H9 (cell line): ENCODE data around the gene OSM. TPM values are rescaled to one million over a fixed set of nuclear protein-coding genes. Genes with fewer than 3 reads are reported as not detected.

ENCODE experiments used
- DNase-seq: peaks from one replicate; pipeline ENCODE4 v3.0.0-alpha.2; 2017
- H2AFZ ChIP-seq: one replicate; pipeline ENCODE4 v1.6.1; 2013; ENCODE audit warnings: mild to moderate bottlenecking, low read length, control low read depth, moderate library complexity
- H2AK5ac ChIP-seq: 2 replicates; pipeline ENCODE4 v1.6.1; 2013; ENCODE audit warnings: low read length, control low read depth, mixed read lengths; ENCODE audit not compliant: insufficient read length
- H2BK120ac ChIP-seq: one replicate; pipeline ENCODE4 v1.6.1; 2013; ENCODE audit warnings: low read depth, mild to moderate bottlenecking, low read length, control low read depth, inconsistent platforms; ENCODE audit not compliant: poor library complexity, severe bottlenecking
- H2BK12ac ChIP-seq: 2 replicates; pipeline ENCODE4 v1.6.1; 2013; ENCODE audit warnings: low read length, control low read depth, mixed read lengths, low read depth; ENCODE audit not compliant: insufficient read length
- H2BK15ac ChIP-seq: 2 replicates; pipeline ENCODE4 v1.6.1; 2013; ENCODE audit warnings: low read depth, low read length, control low read depth
- H2BK20ac ChIP-seq: one replicate; pipeline ENCODE4 v1.6.1; 2013; ENCODE audit warnings: low read depth, mild to moderate bottlenecking, low read length, control low read depth, inconsistent platforms; ENCODE audit not compliant: poor library complexity, severe bottlenecking
- H2BK5ac ChIP-seq: 2 replicates; pipeline ENCODE4 v1.6.1; 2013; ENCODE audit warnings: low read length, control low read depth, mixed read lengths; ENCODE audit not compliant: insufficient read length
- H3K14ac ChIP-seq: 2 replicates; pipeline ENCODE4 v1.6.1; 2013; ENCODE audit warnings: low read length, control low read depth; ENCODE audit not compliant: insufficient read depth
- H3K18ac ChIP-seq: 2 replicates; pipeline ENCODE4 v1.6.1; 2013; ENCODE audit warnings: low read depth, mild to moderate bottlenecking, mixed read lengths, low read length, control low read depth; ENCODE audit not compliant: insufficient read length
- H3K23ac ChIP-seq: 2 replicates; pipeline ENCODE4 v1.6.1; 2013; ENCODE audit warnings: low read length, control low read depth, mixed read lengths, low read depth; ENCODE audit not compliant: insufficient read length
- H3K23me2 ChIP-seq: 2 replicates; pipeline ENCODE4 v1.6.1; 2013; ENCODE audit warnings: low read depth, mild to moderate bottlenecking, mixed read lengths, low read length, control low read depth; ENCODE audit not compliant: insufficient read length, poor library complexity, severe bottlenecking
- H3K27ac ChIP-seq: 2 replicates; pipeline ENCODE4 v1.5.1; 2013; ENCODE audit warnings: low read length, control low read depth, mixed read lengths, low read depth; ENCODE audit not compliant: insufficient read length
- H3K27me3 ChIP-seq: 2 replicates; pipeline ENCODE4 v1.6.1; 2013; ENCODE audit warnings: low read length, control low read depth, inconsistent platforms; ENCODE audit not compliant: insufficient read depth
- H3K4ac ChIP-seq: 2 replicates; pipeline ENCODE4 v1.6.1; 2013; ENCODE audit warnings: low read depth, mild to moderate bottlenecking, control low read depth, inconsistent platforms, low read length, moderate library complexity
- H3K4me1 ChIP-seq: 2 replicates; pipeline ENCODE4 v1.6.1; 2013; ENCODE audit warnings: low read length, control low read depth, inconsistent platforms; ENCODE audit not compliant: insufficient read depth
- H3K4me2 ChIP-seq: 2 replicates; pipeline ENCODE4 v1.6.1; 2013; ENCODE audit warnings: low read length, control low read depth, mixed read lengths; ENCODE audit not compliant: insufficient read length, insufficient read depth
- H3K56ac ChIP-seq: 2 replicates; pipeline ENCODE4 v1.6.1; 2013; ENCODE audit warnings: low read depth, mild to moderate bottlenecking, mixed read lengths, low read length, control low read depth; ENCODE audit not compliant: insufficient read length
- H3K79me1 ChIP-seq: 2 replicates; pipeline ENCODE4 v1.6.1; 2013; ENCODE audit warnings: low read depth, mild to moderate bottlenecking, moderate library complexity, low read length, control low read depth, inconsistent platforms; ENCODE audit not compliant: insufficient read depth, poor library complexity, severe bottlenecking
- H3K79me2 ChIP-seq: 2 replicates; pipeline ENCODE4 v1.6.1; 2013; ENCODE audit warnings: low read length, control low read depth, inconsistent platforms; ENCODE audit not compliant: insufficient read depth
- H3K9ac ChIP-seq: 2 replicates; pipeline ENCODE4 v1.6.1; 2013; ENCODE audit warnings: low read length, control low read depth, mixed read lengths; ENCODE audit not compliant: insufficient read length; ENCODE audit errors: extremely low read depth
- H3K9me3 ChIP-seq: one replicate; pipeline ENCODE4 v1.6.1; 2013; ENCODE audit warnings: low read depth, low read length, inconsistent platforms; ENCODE audit not compliant: control insufficient read depth
- H3T11ph ChIP-seq: one replicate; pipeline ENCODE4 v1.6.1; 2013; ENCODE audit warnings: mild to moderate bottlenecking, low read length, control low read depth, inconsistent platforms
- H4K20me1 ChIP-seq: one replicate; pipeline ENCODE4 v1.6.1; 2013; ENCODE audit not compliant: control insufficient read depth, insufficient read length, insufficient read depth
- H4K5ac ChIP-seq: 2 replicates; pipeline ENCODE4 v1.6.1; 2013; ENCODE audit warnings: low read depth, mild to moderate bottlenecking, mixed read lengths, low read length, control low read depth; ENCODE audit not compliant: insufficient read length
- H4K8ac ChIP-seq: replicated peaks from 2 replicates; pipeline ENCODE4 v1.6.1; 2013; ENCODE audit warnings: low read length, control low read depth, mixed read lengths, low read depth; ENCODE audit not compliant: insufficient read length
- H4K91ac ChIP-seq: 2 replicates; pipeline ENCODE4 v1.6.1; 2013; ENCODE audit warnings: low read depth, mild to moderate bottlenecking, moderate library complexity, mixed read lengths, low read length, control low read depth; ENCODE audit not compliant: insufficient read length
- H3K27ac Mint-ChIP-seq, 3 experiments: 2 replicates in 2 of 3; 3 replicates in 1 of 3; pipeline ENCODE4 v1.8.0; 2020 to 2021; ENCODE audit warnings: mixed read lengths in 3 of 3, mild to moderate bottlenecking in 1 of 3, moderate library complexity in 1 of 3
- H3K27me3 Mint-ChIP-seq: 2 replicates; pipeline ENCODE4 v1.8.0; 2021; ENCODE audit warnings: low read depth, mild to moderate bottlenecking, moderate library complexity, mixed read lengths
- H3K36me3 Mint-ChIP-seq, 3 experiments: 2 replicates in 2 of 3; 3 replicates in 1 of 3; pipeline ENCODE4 v1.8.0; 2020 to 2021; ENCODE audit warnings: low read depth in 3 of 3, mixed read lengths in 3 of 3; ENCODE audit not compliant: insufficient read depth in 1 of 3
- H3K4me1 Mint-ChIP-seq, 2 experiments: 2 replicates each; pipeline ENCODE4 v1.8.0; 2020; ENCODE audit warnings: mixed read lengths in 2 of 2
- H3K4me3 Mint-ChIP-seq, 2 experiments: 2 replicates in 1 of 2; 3 replicates in 1 of 2; pipeline ENCODE4 v1.8.0; 2020 to 2021; ENCODE audit warnings: mild to moderate bottlenecking in 2 of 2, mixed read lengths in 2 of 2, moderate library complexity in 1 of 2
- H3K9me3 Mint-ChIP-seq, 2 experiments: 2 replicates in 1 of 2; 3 replicates in 1 of 2; pipeline ENCODE4 v1.8.0; 2020; ENCODE audit warnings: mild to moderate bottlenecking in 2 of 2, mixed read lengths in 2 of 2, moderate library complexity in 1 of 2
- CTCF ChIP-seq: fragments of 200-600 bp; sonication (generic); conservative IDR thresholded peaks from 3 replicates; pipeline ENCODE4 v1.8.0; 2021; ENCODE audit warnings: antibody characterized with exemption, mild to moderate bottlenecking
- WGBS: extraction: QIAGEN DNeasy Blood & Tissue Kit; methylation state at CpG from one replicate; pipeline ENCODE4 v1.1.7; 2013; ENCODE audit warnings: missing lambda C conversion rate, low lambda C conversion rate, mixed read lengths; ENCODE audit not compliant: insufficient read length; ENCODE audit errors: extremely low coverage; 5-methylcytosine and 5-hydroxymethylcytosine counted together
- total RNA-seq: library from RNA; stranded (reverse); gene quantifications from 2 replicates; pipeline ENCODE4 v1.2.1, GENCODE V29; 2021

OSM gene
- total RNA-seq, 1 experiment from 2014 or later: not detected

DNA sequence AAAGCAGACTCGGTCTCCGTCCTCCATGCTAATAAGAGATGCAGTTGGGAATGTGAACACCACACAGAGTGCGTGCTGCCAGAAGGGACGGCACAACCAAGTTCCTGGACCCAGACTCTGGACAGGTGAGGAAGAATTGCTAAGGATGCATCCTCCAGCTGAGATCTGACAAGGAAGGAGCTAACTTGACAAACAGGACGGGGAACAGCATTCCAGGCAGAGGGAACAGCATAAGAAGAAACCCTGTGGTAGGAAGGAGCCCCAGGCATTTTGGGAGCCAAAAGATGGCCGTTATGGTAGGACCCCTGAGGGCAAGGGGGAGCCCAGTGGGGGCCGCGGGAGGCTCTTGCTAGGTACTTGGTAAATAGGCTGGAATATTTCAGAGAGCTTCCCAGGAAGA lies 6.0 kb downstream of the OSM start:
- Mint-ChIP-seq H3K9me3 (no peaks in the 10 kb centered on the region; a peak in 1 of 5 replicates), H3K4me1 (peaks cover 13 to 31% of the 10 kb centered on the region in 2 experiments), H3K4me3 (no peak overlapping the region), H3K36me3 (no peaks in the 10 kb centered on the region), H3K27me3 (peaks cover 19% of the 10 kb centered on the region), H3K27ac (peak overlapping the region in 1 of 3 experiments; percentile 91; a peak in 1 of 7 replicates)
- no peak overlapping the region for H3K23ac ChIP-seq
- H3K27ac ChIP-seq: no peak overlapping the region
- H2AFZ ChIP-seq: no peak overlapping the region
- H4K5ac ChIP-seq: no peak overlapping the region
- H2BK20ac ChIP-seq: no peak overlapping the region
- H3K9me3 ChIP-seq: no peaks in the 10 kb centered on the region
- H3K79me1 ChIP-seq: no peaks in the 10 kb centered on the region
- H2BK120ac ChIP-seq: no peak overlapping the region
- H2BK15ac ChIP-seq: no peak overlapping the region
- no peak overlapping the region for H2BK12ac ChIP-seq
- no CpG with 5 or more reads among the region's 8 CpGs for WGBS
- no peaks in the 10 kb centered on the region for H4K20me1 ChIP-seq
- H4K8ac ChIP-seq: no peak overlapping the region
- H2BK5ac ChIP-seq: no peak overlapping the region
- no peak overlapping the region for H3K18ac ChIP-seq
- no peak overlapping the region for H3K4me2 ChIP-seq
- no peak overlapping the region for H3K4ac ChIP-seq
- H3K56ac ChIP-seq: no peak overlapping the region
- no peaks in the 10 kb centered on the region for H3K4me1 ChIP-seq
- no peaks in the 10 kb centered on the region for H3K79me2 ChIP-seq
- no peak for DNase-seq
- no peak overlapping the region for H3K9ac ChIP-seq
- H3K23me2 ChIP-seq: no peaks in the 10 kb centered on the region
- TF ChIP-seq CTCF: no peak
- no peak overlapping the region for H4K91ac ChIP-seq
- no peak overlapping the region for H2AK5ac ChIP-seq
- H3K27me3 ChIP-seq: no peaks in the 10 kb centered on the region; the same call in 1 of the 2 replicates
- no peak overlapping the region for H3T11ph ChIP-seq
- H3K14ac ChIP-seq: no peak overlapping the region; the same call in 1 of the 2 replicates
